OCI-LY7 (cell line): ENCODE results near the gene LRRC38.
"Not testable (repeated sequence)": the region's sequence is repeated elsewhere in the genome, so short reads cannot be mapped to it uniquely, and the experiment has no call there.

Experiments
- EZH2phosphoT487 ChIP-seq: fragments of 200-600 bp; sonication (generic); IDR thresholded peaks from 2 replicates; pipeline ENCODE4 v1.6.1; 2018; ENCODE audit warnings: low read depth, borderline replicate concordance, mild to moderate bottlenecking, mixed run types, antibody characterized with exemption, low read length, moderate library complexity, mixed read lengths
- TF ChIP-seq, protein P1 (sequence below): fragments of 200-600 bp; sonication (generic); conservative IDR thresholded peaks from 2 replicates; pipeline ENCODE4 v1.5.1; 2014; ENCODE audit warnings: mild to moderate bottlenecking, antibody characterized with exemption, low read length, moderate library complexity, mixed read lengths

DNA sequence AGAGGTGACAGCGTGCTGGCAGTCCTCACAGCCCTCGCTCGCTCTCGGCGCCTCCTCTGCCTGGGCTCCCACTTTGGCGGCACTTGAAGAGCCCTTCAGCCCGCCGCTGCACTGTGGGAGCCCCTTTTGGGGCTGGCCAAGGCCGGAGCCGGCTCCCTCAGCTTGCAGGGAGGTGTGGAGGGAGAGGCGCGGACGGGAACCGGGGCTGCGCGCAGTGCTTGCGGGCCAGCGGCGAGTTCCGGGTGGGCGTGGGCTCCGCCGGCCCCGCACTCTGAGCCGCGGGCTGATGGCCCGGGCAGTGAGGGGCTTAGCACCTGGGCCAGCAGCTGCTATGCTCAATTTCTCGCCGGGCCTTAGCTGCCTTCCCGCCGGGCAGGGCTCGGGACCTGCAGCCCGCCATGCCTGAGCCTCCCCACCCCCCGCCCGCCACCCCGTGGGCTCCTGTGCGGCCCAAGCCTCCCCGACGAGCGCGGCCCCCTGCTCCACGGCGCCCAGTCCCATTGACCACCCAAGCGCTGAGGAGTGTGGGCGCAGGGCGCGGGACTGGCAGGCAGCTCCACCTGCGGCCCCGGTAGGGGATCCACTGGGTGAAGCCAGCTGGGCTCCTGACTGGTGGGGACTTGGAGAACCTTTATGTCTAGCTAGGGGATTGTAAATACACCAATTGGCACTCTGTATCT is 74.6 kb downstream of the LRRC38 start:
- TF ChIP-seq, protein P1, sequence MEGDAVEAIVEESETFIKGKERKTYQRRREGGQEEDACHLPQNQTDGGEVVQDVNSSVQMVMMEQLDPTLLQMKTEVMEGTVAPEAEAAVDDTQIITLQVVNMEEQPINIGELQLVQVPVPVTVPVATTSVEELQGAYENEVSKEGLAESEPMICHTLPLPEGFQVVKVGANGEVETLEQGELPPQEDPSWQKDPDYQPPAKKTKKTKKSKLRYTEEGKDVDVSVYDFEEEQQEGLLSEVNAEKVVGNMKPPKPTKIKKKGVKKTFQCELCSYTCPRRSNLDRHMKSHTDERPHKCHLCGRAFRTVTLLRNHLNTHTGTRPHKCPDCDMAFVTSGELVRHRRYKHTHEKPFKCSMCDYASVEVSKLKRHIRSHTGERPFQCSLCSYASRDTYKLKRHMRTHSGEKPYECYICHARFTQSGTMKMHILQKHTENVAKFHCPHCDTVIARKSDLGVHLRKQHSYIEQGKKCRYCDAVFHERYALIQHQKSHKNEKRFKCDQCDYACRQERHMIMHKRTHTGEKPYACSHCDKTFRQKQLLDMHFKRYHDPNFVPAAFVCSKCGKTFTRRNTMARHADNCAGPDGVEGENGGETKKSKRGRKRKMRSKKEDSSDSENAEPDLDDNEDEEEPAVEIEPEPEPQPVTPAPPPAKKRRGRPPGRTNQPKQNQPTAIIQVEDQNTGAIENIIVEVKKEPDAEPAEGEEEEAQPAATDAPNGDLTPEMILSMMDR, result not testable (repeated sequence)
- not testable (repeated sequence) for TF ChIP-seq EZH2phosphoT487
